Measurements from ENCODE around the gene RECK.

DNA sequence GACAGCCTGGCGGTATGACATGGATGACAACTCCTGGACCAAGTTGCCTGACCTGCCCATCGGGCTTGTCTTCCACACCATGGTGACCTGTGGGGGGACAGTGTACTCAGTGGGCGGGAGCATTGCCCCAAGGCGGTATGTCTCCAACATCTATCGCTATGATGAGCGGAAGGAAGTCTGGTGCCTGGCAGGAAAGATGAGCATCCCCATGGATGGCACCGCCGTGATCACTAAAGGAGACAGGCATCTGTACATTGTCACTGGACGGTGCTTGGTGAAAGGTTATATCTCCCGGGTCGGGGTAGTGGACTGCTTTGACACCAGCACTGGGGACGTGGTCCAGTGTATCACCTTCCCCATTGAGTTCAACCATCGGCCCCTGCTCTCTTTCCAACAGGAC lies 133.8 kb downstream of the RECK start:
- TF ChIP-seq POLR2A (IDR thresholded peaks at IDR 0.05; ENCODE audit: low read length) (no peak), GATA1 (IDR thresholded peaks at IDR 0.05; ENCODE audit: low read depth, low read length) (no peak)
